Pancreas (tissue), 10 donors: ENCODE data around the gene IGLL5. TPM values are rescaled to one million over a fixed set of nuclear protein-coding genes. Genes with fewer than 3 reads are reported as not detected.
A peak's percentile ranks its signal among the peaks of the same experiment; 100 is the strongest.

Source experiments
- ATAC-seq, 4 donors: fragments of 200-7000 bp; cut with Tn5 transposase; one replicate each; pipeline versions ENCODE4 v1.8.0 to v1.9.1; 2020; ENCODE audit warnings: mild to moderate bottlenecking in 4 of 4, moderate library complexity in 4 of 4
- DNase-seq, 6 donors: peaks; one replicate each; pipeline ENCODE4 v3.0.0-alpha.2; 2020
- FAIRE-seq: peaks from 2 replicates; lab custom pipeline; 2012; peaks lifted over from hg19 to GRCh38; lab: Jason Lieb, UNC
- H3K27ac ChIP-seq, 4 donors: fragments of 200-600 bp; sonication (generic); 1 replicate in 3 of 4; 2 replicates in 1 of 4; pipeline versions ENCODE4 v1.5.0 to v1.8.0; 2020
- H3K27me3 ChIP-seq, 4 donors: fragments of 200-600 bp; one replicate each; pipeline ENCODE4 v1.8.0; 2021
- H3K36me3 ChIP-seq, 3 donors: fragments of 200-600 bp; sonication (generic) in 1 of 3; one replicate each; pipeline versions ENCODE4 v1.5.0 to v1.8.0; 2020 to 2021
- H3K4me1 ChIP-seq, 3 donors: fragments of 200-600 bp; one replicate each; pipeline ENCODE4 v1.8.0; 2021
- H3K4me3 ChIP-seq, 4 donors: fragments of 200-600 bp; sonication (generic) in 2 of 4; one replicate each; pipeline versions ENCODE4 v1.5.0 to v1.8.0; 2020 to 2021
- H3K9me3 ChIP-seq, 4 donors: fragments of 200-600 bp; one replicate each; pipeline ENCODE4 v1.8.0; 2021
- WGBS, 2 donors: extraction: QIAGEN DNeasy Blood & Tissue Kit; methylation state at CpG; one replicate each; pipeline ENCODE4 v1.1.7; 2013; 5-methylcytosine and 5-hydroxymethylcytosine counted together
- intact Hi-C, 3 donors: fragments of 100-400 bp; cut with DNase I; formaldehyde crosslinking; loops; one replicate each; pipeline versions ENCODE4 v1.11.1 to v1.14.2; 2022
- polyA plus RNA-seq, 2 donors: library from polyadenylated mRNA; stranded (reverse); fragments of 200-250 nt; gene quantifications; one replicate each; pipeline ENCODE4 v1.2.3, GENCODE V29; 2013
- total RNA-seq, 6 donors: library from RNA; stranded (reverse); fragmentation: NEBNext Ultra II Directional in 4 of 6; extraction: Animal tissue kit (Norgen Biotek cat#: 25700) in 4 of 6; gene quantifications; one replicate each; pipeline versions ENCODE4 v1.2.1 to v1.2.4, GENCODE V29; 2021 to 2023
- TF ChIP-seq, protein P1 (sequence below), 4 donors: fragments of 200-600 bp; sonication (generic) in 3 of 4; IDR thresholded peaks; one replicate each; pipeline versions ENCODE4 v1.5.0 to v1.8.0; 2021; ENCODE audit warnings: antibody characterized with exemption in 4 of 4
- donor health status: healthy with polysubstance abuse.
- donor health status: DM: no; HTN: no; CAD: no; lungs with moderate emphysema.
- donor health status: DM: no; HTN: no; CAD: no.
- donor health status: control.
- donor health status: control.
- donor health status: Bipolar disorder and iron deficiency.
- donor health status: DM: yes; HTN: yes; CAD: no.
- donor health status: DM: no; HTN: no; CAD: no.
- donor health status: DM: no; HTN: no; CAD: no.
- donor health status: DM: yes; HTN: yes; CAD: no.

The IGLL5 gene
- total and polyA plus RNA-seq, 8 donors, result 0.23 to 26.3 (median 0.72) TPM; not detected in 3

- Histone ChIP-seq H3K27ac (no peak overlapping the region), H3K4me1 (no peaks in the 10 kb centered on the region), H3K27me3 (no peaks in the 10 kb centered on the region), H3K9me3 (no peaks in the 10 kb centered on the region), H3K36me3 (no peaks in the 10 kb centered on the region), H3K4me3 (no peak overlapping the region)
- FAIRE-seq (no peak), DNase-seq (no peak), ATAC-seq (no peak)
- 64 to 70% methylated on average over 6 of the region's 6 CpGs for WGBS, 2 donors
- TF ChIP-seq, protein P1, sequence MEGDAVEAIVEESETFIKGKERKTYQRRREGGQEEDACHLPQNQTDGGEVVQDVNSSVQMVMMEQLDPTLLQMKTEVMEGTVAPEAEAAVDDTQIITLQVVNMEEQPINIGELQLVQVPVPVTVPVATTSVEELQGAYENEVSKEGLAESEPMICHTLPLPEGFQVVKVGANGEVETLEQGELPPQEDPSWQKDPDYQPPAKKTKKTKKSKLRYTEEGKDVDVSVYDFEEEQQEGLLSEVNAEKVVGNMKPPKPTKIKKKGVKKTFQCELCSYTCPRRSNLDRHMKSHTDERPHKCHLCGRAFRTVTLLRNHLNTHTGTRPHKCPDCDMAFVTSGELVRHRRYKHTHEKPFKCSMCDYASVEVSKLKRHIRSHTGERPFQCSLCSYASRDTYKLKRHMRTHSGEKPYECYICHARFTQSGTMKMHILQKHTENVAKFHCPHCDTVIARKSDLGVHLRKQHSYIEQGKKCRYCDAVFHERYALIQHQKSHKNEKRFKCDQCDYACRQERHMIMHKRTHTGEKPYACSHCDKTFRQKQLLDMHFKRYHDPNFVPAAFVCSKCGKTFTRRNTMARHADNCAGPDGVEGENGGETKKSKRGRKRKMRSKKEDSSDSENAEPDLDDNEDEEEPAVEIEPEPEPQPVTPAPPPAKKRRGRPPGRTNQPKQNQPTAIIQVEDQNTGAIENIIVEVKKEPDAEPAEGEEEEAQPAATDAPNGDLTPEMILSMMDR (IDR thresholded peaks at IDR 0.05), result no peak
- intact Hi-C loops, result no loop called here
These were observed 49.5 kb downstream of the IGLL5 start for GRCh38 chr22:22936915-22937656.

DNA sequence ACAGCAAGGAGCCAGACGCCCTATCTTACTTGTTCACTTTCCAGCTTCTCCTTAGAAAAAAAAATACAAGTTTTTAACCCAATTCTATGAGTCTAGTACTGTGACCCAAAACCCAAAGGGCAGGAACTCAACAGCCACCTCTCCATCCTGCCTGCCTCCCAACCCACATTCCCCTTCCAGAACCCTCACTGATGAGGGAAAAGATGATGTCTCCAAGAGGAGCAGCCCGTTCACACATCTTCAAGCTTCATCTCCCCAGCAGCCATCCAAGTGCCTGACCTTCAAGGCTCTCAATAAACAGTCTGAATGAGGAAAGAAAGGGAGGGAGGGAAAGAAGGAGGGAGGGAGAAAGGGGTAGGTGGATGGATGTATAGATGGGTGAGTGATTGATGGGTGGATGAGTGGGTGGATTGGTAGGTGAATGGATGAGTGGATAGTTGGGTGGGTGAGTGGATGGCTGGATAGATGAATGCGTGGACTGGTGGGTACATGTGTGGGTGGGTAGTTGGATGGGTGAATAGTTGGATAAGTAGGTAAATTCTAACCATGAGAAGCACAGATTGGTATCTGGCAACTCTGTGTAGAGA, 50.4 kb downstream of the IGLL5 start:
- ATAC-seq (no peak), FAIRE-seq (no peak), DNase-seq (no peak)
- H3K27me3 ChIP-seq, result no peaks in the 10 kb centered on the region
- no peaks in the 10 kb centered on the region for H3K4me1 ChIP-seq
- no peaks in the 10 kb centered on the region for H3K9me3 ChIP-seq
- no peak overlapping the region for H3K27ac ChIP-seq
- no peak overlapping the region for H3K4me3 ChIP-seq
- TF ChIP-seq, protein P1 (IDR thresholded peaks at IDR 0.05), result no peak
- H3K36me3 ChIP-seq, result no peaks in the 10 kb centered on the region
- intact Hi-C loops, result no loop called here
- 72 to 82% methylated on average over 3 of the region's 3 CpGs for WGBS, 2 donors

DNA sequence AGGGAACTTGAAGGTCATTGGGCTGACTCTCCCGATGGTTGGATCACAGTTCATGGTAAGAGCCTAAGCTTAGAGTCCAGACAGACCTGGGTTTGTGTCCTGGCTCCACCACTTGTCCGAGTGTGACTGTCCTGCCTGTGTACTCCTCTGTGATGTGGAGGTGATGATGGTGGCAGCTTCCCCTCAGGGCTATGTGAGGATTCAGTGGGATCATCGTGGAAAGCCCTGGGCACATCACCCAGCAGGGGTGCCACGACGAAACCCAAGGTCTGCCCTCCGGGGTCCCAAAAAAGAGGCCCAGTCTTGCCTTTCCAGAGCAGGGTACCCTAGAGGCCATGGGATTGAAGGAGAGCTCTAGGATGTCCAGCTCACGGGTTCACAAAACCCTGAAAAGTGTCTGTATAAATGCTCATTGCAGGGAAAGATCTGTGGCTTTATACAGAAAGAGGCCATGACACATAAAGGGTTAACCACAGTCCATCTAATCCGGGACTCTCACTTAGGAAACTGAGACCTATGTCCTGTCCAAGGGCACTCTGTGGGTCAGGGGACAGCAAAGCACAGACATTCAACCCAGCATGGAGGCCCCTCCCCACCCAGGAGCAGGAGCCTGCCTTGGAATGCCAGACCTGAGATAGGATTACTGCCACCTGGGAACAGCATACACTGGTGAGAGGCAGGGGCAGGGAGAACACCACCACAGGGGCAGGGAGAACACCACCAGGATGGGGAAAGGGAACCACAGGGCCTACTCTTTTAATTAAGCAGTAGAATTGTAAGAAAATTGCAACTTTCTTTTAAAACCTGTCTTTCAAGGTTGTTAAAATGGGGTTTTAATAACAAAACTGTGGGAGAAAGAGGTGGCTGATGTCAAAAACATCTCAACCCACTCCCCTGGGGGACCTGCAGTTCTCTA, 51.3 kb downstream of the IGLL5 start:
- Histone ChIP-seq H3K36me3 (no peaks in the 10 kb centered on the region), H3K27ac (no peak overlapping the region), H3K4me1 (no peaks in the 10 kb centered on the region), H3K4me3 (no peak overlapping the region), H3K9me3 (no peaks in the 10 kb centered on the region), H3K27me3 (no peaks in the 10 kb centered on the region)
- peak in 1 of 6 donors; percentile 12 for DNase-seq
- TF ChIP-seq, protein P1 (IDR thresholded peaks at IDR 0.05), result no peak
- intact Hi-C loops, result no loop called here
- no peak for ATAC-seq
- no peak for FAIRE-seq
- 57 to 66% methylated on average over 8 of the region's 8 CpGs for WGBS, 2 donors

GRCh38 chr22:22939588-22940368, 52.2 kb downstream of the IGLL5 start:
- DNase-seq (peak in 1 of 6 donors; percentile 18), ATAC-seq (no peak), FAIRE-seq (no peak)
- Histone ChIP-seq H3K9me3 (no peaks in the 10 kb centered on the region), H3K4me3 (no peak overlapping the region), H3K27ac (no peak overlapping the region), H3K27me3 (no peaks in the 10 kb centered on the region), H3K4me1 (no peaks in the 10 kb centered on the region), H3K36me3 (no peaks in the 10 kb centered on the region)
- intact Hi-C loops, result no loop called here
- WGBS, 2 donors, result 49 to 55% methylated on average over 11 of the region's 11 CpGs
- TF ChIP-seq, protein P1 (IDR thresholded peaks at IDR 0.05), result no peak
